ENCODE results near the gene ZBTB40. TPM values are rescaled to one million over a fixed set of nuclear protein-coding genes. Genes with fewer than 3 reads are reported as not detected.

The ZBTB40 gene
- total and polyA plus RNA-seq, 4 donors, result 2.1 to 11.2 (median 4.6) TPM

DNA sequence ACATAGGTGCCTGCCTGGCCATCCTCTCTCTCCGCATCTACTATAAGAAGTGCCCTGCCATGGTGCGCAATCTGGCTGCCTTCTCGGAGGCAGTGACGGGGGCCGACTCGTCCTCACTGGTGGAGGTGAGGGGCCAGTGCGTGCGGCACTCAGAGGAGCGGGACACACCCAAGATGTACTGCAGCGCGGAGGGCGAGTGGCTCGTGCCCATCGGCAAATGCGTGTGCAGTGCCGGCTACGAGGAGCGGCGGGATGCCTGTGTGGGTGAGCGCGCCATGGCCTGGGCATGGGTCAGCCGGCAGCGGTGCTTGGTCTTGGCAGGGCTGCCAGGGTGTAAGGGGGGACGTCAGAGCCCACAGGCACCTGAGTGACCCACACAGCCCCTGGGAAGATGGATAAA, 125.0 kb downstream of the ZBTB40 start:
- no peaks in the 10 kb centered on the region for H3K36me3 ChIP-seq (ENCODE audit: control insufficient read depth in 4 of 4, insufficient read depth in 3 of 4, low read depth in 1 of 4, low read length in 3 of 4)
- peaks cover 0 to 2% (median under 1%) of the 10 kb centered on the region in 4 donors for H3K27me3 ChIP-seq (ENCODE audit: control insufficient read depth in 4 of 4, insufficient read depth in 4 of 4, low read length in 3 of 4)
- 92% methylated on average over 24 of the region's 24 CpGs for WGBS
- TF ChIP-seq, protein P1, sequence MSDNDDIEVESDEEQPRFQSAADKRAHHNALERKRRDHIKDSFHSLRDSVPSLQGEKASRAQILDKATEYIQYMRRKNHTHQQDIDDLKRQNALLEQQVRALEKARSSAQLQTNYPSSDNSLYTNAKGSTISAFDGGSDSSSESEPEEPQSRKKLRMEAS (IDR thresholded peaks at IDR 0.05), result no peak
- TF ChIP-seq SP1 (IDR thresholded peaks at IDR 0.05) (no peak), FOXA1 (IDR thresholded peaks at IDR 0.05) (no peak), HNF4G (IDR thresholded peaks at IDR 0.05) (no peak), FOXA2 (IDR thresholded peaks at IDR 0.05) (no peak), GABPA (IDR thresholded peaks at IDR 0.05 in 1 of 2, conservative IDR thresholded peaks at IDR 0.05 in 1 of 2) (no peak), HNF4A (conservative IDR thresholded peaks at IDR 0.05) (no peak), RAD21 (IDR thresholded peaks at IDR 0.05) (no peak), TAF1 (conservative IDR thresholded peaks at IDR 0.05) (no peak), NR2F2 (IDR thresholded peaks at IDR 0.05) (no peak)
- TF ChIP-seq, protein P2, sequence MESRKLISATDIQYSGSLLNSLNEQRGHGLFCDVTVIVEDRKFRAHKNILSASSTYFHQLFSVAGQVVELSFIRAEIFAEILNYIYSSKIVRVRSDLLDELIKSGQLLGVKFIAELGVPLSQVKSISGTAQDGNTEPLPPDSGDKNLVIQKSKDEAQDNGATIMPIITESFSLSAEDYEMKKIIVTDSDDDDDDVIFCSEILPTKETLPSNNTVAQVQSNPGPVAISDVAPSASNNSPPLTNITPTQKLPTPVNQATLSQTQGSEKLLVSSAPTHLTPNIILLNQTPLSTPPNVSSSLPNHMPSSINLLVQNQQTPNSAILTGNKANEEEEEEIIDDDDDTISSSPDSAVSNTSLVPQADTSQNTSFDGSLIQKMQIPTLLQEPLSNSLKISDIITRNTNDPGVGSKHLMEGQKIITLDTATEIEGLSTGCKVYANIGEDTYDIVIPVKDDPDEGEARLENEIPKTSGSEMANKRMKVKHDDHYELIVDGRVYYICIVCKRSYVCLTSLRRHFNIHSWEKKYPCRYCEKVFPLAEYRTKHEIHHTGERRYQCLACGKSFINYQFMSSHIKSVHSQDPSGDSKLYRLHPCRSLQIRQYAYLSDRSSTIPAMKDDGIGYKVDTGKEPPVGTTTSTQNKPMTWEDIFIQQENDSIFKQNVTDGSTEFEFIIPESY (IDR thresholded peaks at IDR 0.05), result no peak
- H3K9me3 ChIP-seq (ENCODE audit: control insufficient read depth in 4 of 4, low read length in 3 of 4), result no peaks in the 10 kb centered on the region
- H3K4me3 ChIP-seq (ENCODE audit: low read depth in 1 of 3, low read length in 3 of 3), result no peak overlapping the region
- no peak for DNase-seq (ENCODE audit: low spot score)
- H3K4me1 ChIP-seq (ENCODE audit: control insufficient read depth in 4 of 4, insufficient read depth in 4 of 4, low read length in 3 of 4), result no peaks in the 10 kb centered on the region
- no peak overlapping the region for H3K9ac ChIP-seq (ENCODE audit: low read depth in 1 of 2, low read length in 2 of 2)
- H3K27ac ChIP-seq (ENCODE audit: low read depth in 1 of 2, low read length in 2 of 2), result no peak overlapping the region

DNA sequence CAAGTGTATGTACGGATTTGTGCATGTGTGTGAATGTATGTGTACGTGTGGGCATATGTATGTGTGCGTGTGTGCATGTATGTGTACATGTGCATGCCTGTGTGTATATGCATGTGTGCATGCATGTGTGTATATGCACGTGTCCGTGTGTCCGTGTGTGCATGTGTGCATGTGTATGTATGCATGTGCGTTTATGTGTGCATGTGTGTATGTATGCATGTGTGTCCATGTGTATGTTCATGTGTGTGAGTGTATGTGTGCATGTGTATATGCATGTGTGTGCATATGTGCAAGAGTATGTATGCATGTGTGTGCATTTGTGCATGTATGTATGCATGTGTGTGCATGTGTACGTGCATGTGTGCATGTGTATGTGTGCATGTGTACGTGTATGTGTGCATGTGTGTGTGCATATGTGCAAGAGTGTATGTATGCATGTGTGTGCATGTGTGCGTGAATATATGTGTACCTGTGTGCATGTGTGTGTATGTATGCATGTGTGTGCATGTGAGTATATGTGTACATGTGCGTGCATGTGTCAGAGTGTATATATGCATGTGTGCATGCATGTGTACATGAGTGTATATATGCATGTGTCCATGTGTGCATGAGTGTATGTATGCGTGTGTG, 127.2 kb downstream of the ZBTB40 start:
- WGBS, result 80% methylated on average over 12 of the region's 12 CpGs
- Histone ChIP-seq H3K36me3 (ENCODE audit: control insufficient read depth in 4 of 4, insufficient read depth in 3 of 4, low read depth in 1 of 4, low read length in 3 of 4) (no peaks in the 10 kb centered on the region), H3K27me3 (ENCODE audit: control insufficient read depth in 4 of 4, insufficient read depth in 4 of 4, low read length in 3 of 4) (peaks cover 0 to 2% (median 0%) of the 10 kb centered on the region in 4 donors), H3K27ac (ENCODE audit: low read depth in 1 of 2, low read length in 2 of 2) (no peak overlapping the region), H3K9me3 (ENCODE audit: control insufficient read depth in 4 of 4, low read length in 3 of 4) (no peaks in the 10 kb centered on the region), H3K4me1 (ENCODE audit: control insufficient read depth in 4 of 4, insufficient read depth in 4 of 4, low read length in 3 of 4) (no peaks in the 10 kb centered on the region), H3K4me3 (ENCODE audit: low read depth in 1 of 3, low read length in 3 of 3) (no peak overlapping the region), H3K9ac (ENCODE audit: low read depth in 1 of 2, low read length in 2 of 2) (no peak overlapping the region)
- TF ChIP-seq, protein P1 (IDR thresholded peaks at IDR 0.05), result no peak
- TF ChIP-seq TAF1 (conservative IDR thresholded peaks at IDR 0.05) (no peak), GABPA (IDR thresholded peaks at IDR 0.05 in 1 of 2, conservative IDR thresholded peaks at IDR 0.05 in 1 of 2) (no peak), JUND (IDR thresholded peaks at IDR 0.05) (no peak), RAD21 (IDR thresholded peaks at IDR 0.05) (no peak), HNF4A (conservative IDR thresholded peaks at IDR 0.05) (no peak), HNF4G (IDR thresholded peaks at IDR 0.05) (no peak), NR2F2 (IDR thresholded peaks at IDR 0.05) (no peak), RXRA (IDR thresholded peaks at IDR 0.05) (no peak), EGR1 (IDR thresholded peaks at IDR 0.05; ENCODE audit: low read depth in 2 of 2) (no peak), YY1 (IDR thresholded peaks at IDR 0.05) (no peak), FOXA2 (IDR thresholded peaks at IDR 0.05) (no peak)
- TF ChIP-seq, protein P2 (IDR thresholded peaks at IDR 0.05), result no peak
- TF ChIP-seq, protein P3, sequence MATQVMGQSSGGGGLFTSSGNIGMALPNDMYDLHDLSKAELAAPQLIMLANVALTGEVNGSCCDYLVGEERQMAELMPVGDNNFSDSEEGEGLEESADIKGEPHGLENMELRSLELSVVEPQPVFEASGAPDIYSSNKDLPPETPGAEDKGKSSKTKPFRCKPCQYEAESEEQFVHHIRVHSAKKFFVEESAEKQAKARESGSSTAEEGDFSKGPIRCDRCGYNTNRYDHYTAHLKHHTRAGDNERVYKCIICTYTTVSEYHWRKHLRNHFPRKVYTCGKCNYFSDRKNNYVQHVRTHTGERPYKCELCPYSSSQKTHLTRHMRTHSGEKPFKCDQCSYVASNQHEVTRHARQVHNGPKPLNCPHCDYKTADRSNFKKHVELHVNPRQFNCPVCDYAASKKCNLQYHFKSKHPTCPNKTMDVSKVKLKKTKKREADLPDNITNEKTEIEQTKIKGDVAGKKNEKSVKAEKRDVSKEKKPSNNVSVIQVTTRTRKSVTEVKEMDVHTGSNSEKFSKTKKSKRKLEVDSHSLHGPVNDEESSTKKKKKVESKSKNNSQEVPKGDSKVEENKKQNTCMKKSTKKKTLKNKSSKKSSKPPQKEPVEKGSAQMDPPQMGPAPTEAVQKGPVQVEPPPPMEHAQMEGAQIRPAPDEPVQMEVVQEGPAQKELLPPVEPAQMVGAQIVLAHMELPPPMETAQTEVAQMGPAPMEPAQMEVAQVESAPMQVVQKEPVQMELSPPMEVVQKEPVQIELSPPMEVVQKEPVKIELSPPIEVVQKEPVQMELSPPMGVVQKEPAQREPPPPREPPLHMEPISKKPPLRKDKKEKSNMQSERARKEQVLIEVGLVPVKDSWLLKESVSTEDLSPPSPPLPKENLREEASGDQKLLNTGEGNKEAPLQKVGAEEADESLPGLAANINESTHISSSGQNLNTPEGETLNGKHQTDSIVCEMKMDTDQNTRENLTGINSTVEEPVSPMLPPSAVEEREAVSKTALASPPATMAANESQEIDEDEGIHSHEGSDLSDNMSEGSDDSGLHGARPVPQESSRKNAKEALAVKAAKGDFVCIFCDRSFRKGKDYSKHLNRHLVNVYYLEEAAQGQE (IDR thresholded peaks at IDR 0.05), result no peak
- TF ChIP-seq, protein P4, sequence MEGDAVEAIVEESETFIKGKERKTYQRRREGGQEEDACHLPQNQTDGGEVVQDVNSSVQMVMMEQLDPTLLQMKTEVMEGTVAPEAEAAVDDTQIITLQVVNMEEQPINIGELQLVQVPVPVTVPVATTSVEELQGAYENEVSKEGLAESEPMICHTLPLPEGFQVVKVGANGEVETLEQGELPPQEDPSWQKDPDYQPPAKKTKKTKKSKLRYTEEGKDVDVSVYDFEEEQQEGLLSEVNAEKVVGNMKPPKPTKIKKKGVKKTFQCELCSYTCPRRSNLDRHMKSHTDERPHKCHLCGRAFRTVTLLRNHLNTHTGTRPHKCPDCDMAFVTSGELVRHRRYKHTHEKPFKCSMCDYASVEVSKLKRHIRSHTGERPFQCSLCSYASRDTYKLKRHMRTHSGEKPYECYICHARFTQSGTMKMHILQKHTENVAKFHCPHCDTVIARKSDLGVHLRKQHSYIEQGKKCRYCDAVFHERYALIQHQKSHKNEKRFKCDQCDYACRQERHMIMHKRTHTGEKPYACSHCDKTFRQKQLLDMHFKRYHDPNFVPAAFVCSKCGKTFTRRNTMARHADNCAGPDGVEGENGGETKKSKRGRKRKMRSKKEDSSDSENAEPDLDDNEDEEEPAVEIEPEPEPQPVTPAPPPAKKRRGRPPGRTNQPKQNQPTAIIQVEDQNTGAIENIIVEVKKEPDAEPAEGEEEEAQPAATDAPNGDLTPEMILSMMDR (IDR thresholded peaks at IDR 0.05; ENCODE audit: low read depth, low read length, missing input control), result no peak
- TF ChIP-seq, protein P5, sequence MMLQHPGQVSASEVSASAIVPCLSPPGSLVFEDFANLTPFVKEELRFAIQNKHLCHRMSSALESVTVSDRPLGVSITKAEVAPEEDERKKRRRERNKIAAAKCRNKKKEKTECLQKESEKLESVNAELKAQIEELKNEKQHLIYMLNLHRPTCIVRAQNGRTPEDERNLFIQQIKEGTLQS (IDR thresholded peaks at IDR 0.05), result no peak
- no peak for DNase-seq (ENCODE audit: low spot score)
